Mesothelial cell of epicardium (in vitro differentiated cells): ENCODE results near the gene CCSER1. TPM values are rescaled to one million over a fixed set of nuclear protein-coding genes. Genes with fewer than 3 reads are reported as not detected.

Experiments used
- DNase-seq, 2 experiments: peaks; one replicate each; pipeline ENCODE4 v3.0.0; 2021; ENCODE audit warnings: low spot score in 2 of 2; ENCODE audit not compliant: unreplicated experiment in 2 of 2
- H3K27ac Mint-ChIP-seq: 2 replicates; pipeline ENCODE4 v1.8.0; 2021; ENCODE audit warnings: mixed read lengths
- H3K27me3 Mint-ChIP-seq: 2 replicates; pipeline ENCODE4 v1.8.0; 2021; ENCODE audit warnings: low read depth, mixed read lengths
- H3K36me3 Mint-ChIP-seq: 2 replicates; pipeline ENCODE4 v1.8.0; 2021; ENCODE audit warnings: mixed read lengths
- H3K4me1 Mint-ChIP-seq: 2 replicates; pipeline ENCODE4 v1.8.0; 2021; ENCODE audit warnings: mixed read lengths
- H3K4me3 Mint-ChIP-seq: 2 replicates; pipeline ENCODE4 v1.8.0; 2021; ENCODE audit warnings: mild to moderate bottlenecking, moderate library complexity, mixed read lengths
- H3K9me3 Mint-ChIP-seq: 2 replicates; pipeline ENCODE4 v1.8.0; 2021; ENCODE audit warnings: mixed read lengths
- total RNA-seq: library from RNA; stranded (reverse); gene quantifications from 3 replicates; pipeline ENCODE4 v1.2.1, GENCODE V29; 2021
- TF ChIP-seq, protein P1 (sequence below): fragments of 200-600 bp; sonication (generic); IDR thresholded peaks from one replicate; pipeline ENCODE4 v1.5.0; 2021; ENCODE audit warnings: antibody characterized with exemption; ENCODE audit not compliant: unreplicated experiment

Gene CCSER1
- total RNA-seq, 1 donor from 2014 or later = 7.2 TPM

DNA sequence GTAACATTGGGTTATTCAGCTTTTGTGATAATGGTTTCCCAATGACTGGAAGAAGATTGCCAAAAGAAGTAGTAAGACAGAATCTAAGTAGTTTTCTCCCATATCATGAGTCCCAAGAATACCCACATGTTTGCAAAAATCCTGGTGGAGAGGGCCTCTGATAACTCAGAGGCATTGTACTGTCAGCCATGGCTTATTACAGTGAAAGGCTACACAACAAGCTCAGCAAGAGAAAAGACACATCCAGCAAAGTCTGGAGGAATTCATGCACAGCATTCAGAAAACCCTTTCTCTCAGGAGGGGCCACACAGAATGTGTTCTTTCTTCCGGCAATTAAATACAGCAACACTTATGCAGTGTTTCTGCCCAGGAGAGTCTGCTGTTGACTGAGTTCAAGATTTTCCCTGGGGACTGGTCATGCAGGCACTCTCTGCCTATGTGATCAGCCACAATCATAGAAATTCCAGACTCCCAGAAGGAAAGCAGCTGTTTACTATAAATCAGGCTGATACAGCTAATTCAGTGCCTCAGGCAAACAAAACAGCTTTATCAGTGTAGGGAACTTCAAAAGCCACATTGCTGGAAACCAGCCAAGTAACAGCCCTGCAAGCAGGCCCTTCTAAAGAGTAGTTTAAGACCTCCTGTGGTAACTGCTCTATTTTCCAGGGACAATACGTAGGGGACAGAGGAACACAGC, 937.1 kb downstream of the CCSER1 start:
- H3K4me3 Mint-ChIP-seq = peak overlapping the region; percentile 13
- peaks cover 56% of the 10 kb centered on the region for H3K4me1 Mint-ChIP-seq
- H3K27me3 Mint-ChIP-seq = no peaks in the 10 kb centered on the region
- TF ChIP-seq, protein P1, sequence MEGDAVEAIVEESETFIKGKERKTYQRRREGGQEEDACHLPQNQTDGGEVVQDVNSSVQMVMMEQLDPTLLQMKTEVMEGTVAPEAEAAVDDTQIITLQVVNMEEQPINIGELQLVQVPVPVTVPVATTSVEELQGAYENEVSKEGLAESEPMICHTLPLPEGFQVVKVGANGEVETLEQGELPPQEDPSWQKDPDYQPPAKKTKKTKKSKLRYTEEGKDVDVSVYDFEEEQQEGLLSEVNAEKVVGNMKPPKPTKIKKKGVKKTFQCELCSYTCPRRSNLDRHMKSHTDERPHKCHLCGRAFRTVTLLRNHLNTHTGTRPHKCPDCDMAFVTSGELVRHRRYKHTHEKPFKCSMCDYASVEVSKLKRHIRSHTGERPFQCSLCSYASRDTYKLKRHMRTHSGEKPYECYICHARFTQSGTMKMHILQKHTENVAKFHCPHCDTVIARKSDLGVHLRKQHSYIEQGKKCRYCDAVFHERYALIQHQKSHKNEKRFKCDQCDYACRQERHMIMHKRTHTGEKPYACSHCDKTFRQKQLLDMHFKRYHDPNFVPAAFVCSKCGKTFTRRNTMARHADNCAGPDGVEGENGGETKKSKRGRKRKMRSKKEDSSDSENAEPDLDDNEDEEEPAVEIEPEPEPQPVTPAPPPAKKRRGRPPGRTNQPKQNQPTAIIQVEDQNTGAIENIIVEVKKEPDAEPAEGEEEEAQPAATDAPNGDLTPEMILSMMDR = no peak
- peak; percentile 66 to 71 for DNase-seq
- H3K27ac Mint-ChIP-seq = peak overlapping the region; percentile 88
- no peaks in the 10 kb centered on the region for H3K36me3 Mint-ChIP-seq
- H3K9me3 Mint-ChIP-seq = no peaks in the 10 kb centered on the region

DNA sequence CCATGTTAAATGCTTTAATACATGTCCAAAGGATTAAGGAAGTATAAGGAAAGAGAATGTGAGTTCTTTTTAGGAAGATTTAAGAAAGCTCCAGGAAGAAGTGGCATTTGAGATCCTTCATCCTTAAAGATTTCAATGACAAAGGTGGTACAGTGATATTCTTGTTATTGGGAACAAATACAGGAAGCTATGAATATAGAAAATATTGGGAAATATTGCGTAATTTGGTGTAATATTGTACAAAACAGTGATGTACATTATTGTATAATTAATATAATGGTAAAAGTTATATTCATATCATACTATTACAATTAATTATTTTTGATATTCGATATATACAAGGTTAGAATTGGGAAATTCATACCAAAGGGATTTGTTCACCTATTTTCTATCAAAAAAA, 937.9 kb downstream of the CCSER1 start:
- H3K9me3 Mint-ChIP-seq = no peaks in the 10 kb centered on the region
- peaks cover 51% of the 10 kb centered on the region for H3K4me1 Mint-ChIP-seq
- H3K27ac Mint-ChIP-seq = peak overlapping the region; percentile 88
- TF ChIP-seq, protein P1 = no peak
- H3K36me3 Mint-ChIP-seq = no peaks in the 10 kb centered on the region
- no peak for DNase-seq
- H3K4me3 Mint-ChIP-seq = no peak overlapping the region
- no peaks in the 10 kb centered on the region for H3K27me3 Mint-ChIP-seq

DNA sequence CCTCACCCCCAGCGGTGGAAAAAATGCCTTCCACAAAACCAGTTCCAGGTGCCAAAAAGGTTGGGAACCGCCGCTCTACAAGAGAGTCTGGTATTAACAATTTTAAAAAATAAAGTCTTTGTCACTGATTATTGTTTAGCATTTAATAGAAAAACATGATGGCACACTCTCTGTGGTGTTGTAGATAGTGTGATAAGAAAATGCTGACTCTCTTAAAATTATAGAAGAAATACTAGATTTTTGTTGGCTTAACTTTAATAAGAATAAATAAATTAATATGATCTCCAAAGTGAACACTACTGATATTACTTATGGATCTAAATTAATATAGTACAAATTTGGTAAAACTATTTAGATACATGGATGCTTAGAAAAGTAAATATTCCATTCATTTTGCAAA, 943.5 kb downstream of the CCSER1 start:
- no peaks in the 10 kb centered on the region for H3K27me3 Mint-ChIP-seq
- peaks cover 8% of the 10 kb centered on the region for H3K9me3 Mint-ChIP-seq
- DNase-seq = no peak
- TF ChIP-seq, protein P1 = no peak
- peaks cover 42% of the 10 kb centered on the region for H3K4me1 Mint-ChIP-seq
- no peak overlapping the region for H3K27ac Mint-ChIP-seq
- H3K4me3 Mint-ChIP-seq = no peak overlapping the region
- H3K36me3 Mint-ChIP-seq = no peaks in the 10 kb centered on the region

DNA sequence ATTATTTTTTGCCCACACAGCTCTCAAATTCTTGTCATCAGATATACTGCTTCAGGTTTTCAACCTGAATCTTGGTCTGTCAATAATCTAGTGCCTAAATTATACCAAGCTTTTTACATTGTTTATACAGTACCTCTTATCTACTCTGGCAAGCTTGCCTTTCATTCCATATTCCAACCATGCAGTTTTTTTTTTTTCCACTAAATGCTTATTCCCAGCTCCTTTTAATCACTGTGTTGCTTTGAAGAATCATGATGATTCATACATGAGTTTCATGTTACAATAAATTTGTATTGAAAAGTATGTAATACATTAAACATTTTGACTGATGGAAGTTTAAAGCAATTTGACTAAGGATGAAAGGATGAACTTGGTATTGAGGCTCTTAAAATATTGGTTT, 949.0 kb downstream of the CCSER1 start:
- H3K4me3 Mint-ChIP-seq = no peak overlapping the region
- DNase-seq = no peak
- peak overlapping the region; percentile 27 for H3K27ac Mint-ChIP-seq
- H3K9me3 Mint-ChIP-seq = peaks cover 40% of the 10 kb centered on the region
- H3K4me1 Mint-ChIP-seq = peaks cover 36% of the 10 kb centered on the region
- H3K36me3 Mint-ChIP-seq = peaks cover 27% of the 10 kb centered on the region
- TF ChIP-seq, protein P1 = no peak
- H3K27me3 Mint-ChIP-seq = no peaks in the 10 kb centered on the region

DNA sequence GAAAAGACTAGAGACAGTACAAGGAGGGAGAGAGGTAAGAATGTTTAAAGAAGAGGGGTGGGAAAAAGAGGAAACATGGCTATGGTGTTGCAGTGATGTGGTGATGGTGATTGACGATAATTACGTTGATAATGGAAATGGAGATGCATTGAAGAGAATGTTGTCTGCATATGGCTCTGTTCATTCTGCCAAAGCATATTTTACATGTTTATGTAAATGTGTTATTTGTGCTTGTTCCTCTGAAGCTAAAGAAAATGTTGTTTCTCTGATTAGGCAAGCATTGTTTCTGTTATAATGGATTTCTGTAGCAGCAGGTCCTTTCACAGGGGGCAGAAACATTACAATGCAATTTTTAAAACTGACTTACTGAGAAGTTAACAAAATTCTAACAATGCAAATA, 958.8 kb downstream of the CCSER1 start:
- no peak for DNase-seq
- no peaks in the 10 kb centered on the region for H3K27me3 Mint-ChIP-seq
- H3K4me3 Mint-ChIP-seq = no peak overlapping the region
- peaks cover 6% of the 10 kb centered on the region for H3K9me3 Mint-ChIP-seq
- peaks cover 14% of the 10 kb centered on the region for H3K4me1 Mint-ChIP-seq
- H3K27ac Mint-ChIP-seq = no peak overlapping the region
- TF ChIP-seq, protein P1 = no peak
- H3K36me3 Mint-ChIP-seq = peaks cover 6% of the 10 kb centered on the region
